Loucy (cell line): ENCODE data around the gene IGFBP2.

ENCODE experiments used
- H2AFZ ChIP-seq: fragments of 200-600 bp; sonication (generic); 2 replicates; pipeline ENCODE4 v1.6.0; 2016; ENCODE audit warnings: antibody characterized with exemption, mild to moderate bottlenecking, low read length, moderate library complexity
- H3F3A ChIP-seq: fragments of 200-600 bp; 2 replicates; pipeline ENCODE4 v1.6.0; 2016; ENCODE audit warnings: antibody characterized with exemption, low read depth, mild to moderate bottlenecking
- H3K27me3 ChIP-seq: fragments of 200-600 bp; sonication (generic); 2 replicates; pipeline ENCODE4 v1.6.1; 2014; ENCODE audit warnings: low read length, mild to moderate bottlenecking; ENCODE audit not compliant: insufficient read depth, poor library complexity, severe bottlenecking
- H3K36me3 ChIP-seq: fragments of 200-600 bp; sonication (generic); 2 replicates; pipeline ENCODE4 v1.6.1; 2016; ENCODE audit warnings: low read length; ENCODE audit not compliant: insufficient read depth
- H3K4me1 ChIP-seq: fragments of 200-600 bp; sonication (generic); 2 replicates; pipeline ENCODE4 v1.5.1; 2014; ENCODE audit warnings: low read length, mild to moderate bottlenecking; ENCODE audit not compliant: insufficient read depth, poor library complexity, severe bottlenecking
- H3K4me2 ChIP-seq: fragments of 200-600 bp; sonication (generic); 2 replicates; pipeline ENCODE4 v1.6.0; 2014; ENCODE audit warnings: antibody characterized with exemption, low read length, low read depth, mild to moderate bottlenecking; ENCODE audit not compliant: poor library complexity, severe bottlenecking
- H3K4me3 ChIP-seq: fragments of 200-600 bp; sonication (generic); 2 replicates; pipeline ENCODE4 v1.5.1; 2014; ENCODE audit warnings: low read length, mild to moderate bottlenecking, mixed read lengths; ENCODE audit not compliant: poor library complexity, severe bottlenecking
- H3K79me2 ChIP-seq: fragments of 200-600 bp; sonication (generic); 2 replicates; pipeline ENCODE4 v1.6.1; 2014; ENCODE audit warnings: low read length; ENCODE audit not compliant: insufficient read depth
- H3K9ac ChIP-seq: fragments of 200-600 bp; sonication (generic); 2 replicates; pipeline ENCODE4 v1.6.0; 2014; ENCODE audit warnings: mild to moderate bottlenecking, low read depth, low read length, moderate library complexity; ENCODE audit not compliant: poor library complexity, severe bottlenecking
- H3K9me2 ChIP-seq: fragments of 200-600 bp; sonication (generic); replicated peaks from 2 replicates; pipeline ENCODE4 v1.6.1; 2016; ENCODE audit warnings: low read depth, low read length, mixed read lengths
- H3K9me3 ChIP-seq: fragments of 200-600 bp; sonication (generic); 2 replicates; pipeline ENCODE4 v1.6.1; 2014; ENCODE audit warnings: mild to moderate bottlenecking, antibody characterized with exemption, low read length, low read depth; ENCODE audit not compliant: insufficient read depth
- H4K20me1 ChIP-seq: fragments of 200-600 bp; sonication (generic); 2 replicates; pipeline ENCODE4 v1.6.0; 2014; ENCODE audit warnings: antibody characterized with exemption, low read length, mild to moderate bottlenecking; ENCODE audit not compliant: insufficient read depth, poor library complexity, severe bottlenecking
- EZH2phosphoT487 ChIP-seq: fragments of 200-600 bp; IDR thresholded peaks from 2 replicates; pipeline ENCODE4 v1.6.1; 2018; ENCODE audit warnings: antibody characterized with exemption, mild to moderate bottlenecking, moderate library complexity, borderline replicate concordance
- TF ChIP-seq, protein P1 (sequence below): fragments of 200-600 bp; sonication (generic); conservative IDR thresholded peaks from 2 replicates; pipeline ENCODE4 v1.5.1; 2014; ENCODE audit warnings: mild to moderate bottlenecking, antibody characterized with exemption, low read length

Gene IGFBP2

DNA sequence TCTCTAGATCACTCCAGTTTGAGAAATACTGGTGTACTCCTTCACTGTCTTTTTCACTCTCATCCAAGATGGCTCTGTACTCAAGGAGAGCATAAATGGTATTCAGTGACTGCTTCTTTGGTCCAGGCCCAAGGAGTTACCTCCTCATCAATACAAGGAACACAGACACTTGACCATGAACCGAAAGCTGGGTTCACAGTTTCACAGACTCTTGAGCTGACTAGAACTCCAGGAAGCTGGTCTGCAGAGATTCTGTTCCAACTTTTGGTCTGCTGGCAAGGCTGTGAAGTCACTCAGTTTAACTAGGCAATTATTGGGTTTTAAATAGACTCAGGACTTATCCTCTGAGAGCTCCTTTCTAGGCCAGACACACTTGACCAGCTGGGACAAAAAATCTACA lies 69.5 kb downstream of the IGFBP2 start:
- H3K27me3 ChIP-seq, result no peaks in the 10 kb centered on the region
- no peaks in the 10 kb centered on the region for H3K36me3 ChIP-seq
- no peaks in the 10 kb centered on the region for H3K4me1 ChIP-seq
- no peaks in the 10 kb centered on the region for H3F3A ChIP-seq
- no peaks in the 10 kb centered on the region for H3K79me2 ChIP-seq
- no peak overlapping the region for H3K4me2 ChIP-seq
- H3K9me3 ChIP-seq, result no peaks in the 10 kb centered on the region
- H2AFZ ChIP-seq, result no peak overlapping the region
- no peaks in the 10 kb centered on the region for H4K20me1 ChIP-seq
- TF ChIP-seq EZH2phosphoT487, result no peak
- no peaks in the 10 kb centered on the region for H3K9me2 ChIP-seq
- no peak overlapping the region for H3K9ac ChIP-seq
- H3K4me3 ChIP-seq, result no peak overlapping the region

DNA sequence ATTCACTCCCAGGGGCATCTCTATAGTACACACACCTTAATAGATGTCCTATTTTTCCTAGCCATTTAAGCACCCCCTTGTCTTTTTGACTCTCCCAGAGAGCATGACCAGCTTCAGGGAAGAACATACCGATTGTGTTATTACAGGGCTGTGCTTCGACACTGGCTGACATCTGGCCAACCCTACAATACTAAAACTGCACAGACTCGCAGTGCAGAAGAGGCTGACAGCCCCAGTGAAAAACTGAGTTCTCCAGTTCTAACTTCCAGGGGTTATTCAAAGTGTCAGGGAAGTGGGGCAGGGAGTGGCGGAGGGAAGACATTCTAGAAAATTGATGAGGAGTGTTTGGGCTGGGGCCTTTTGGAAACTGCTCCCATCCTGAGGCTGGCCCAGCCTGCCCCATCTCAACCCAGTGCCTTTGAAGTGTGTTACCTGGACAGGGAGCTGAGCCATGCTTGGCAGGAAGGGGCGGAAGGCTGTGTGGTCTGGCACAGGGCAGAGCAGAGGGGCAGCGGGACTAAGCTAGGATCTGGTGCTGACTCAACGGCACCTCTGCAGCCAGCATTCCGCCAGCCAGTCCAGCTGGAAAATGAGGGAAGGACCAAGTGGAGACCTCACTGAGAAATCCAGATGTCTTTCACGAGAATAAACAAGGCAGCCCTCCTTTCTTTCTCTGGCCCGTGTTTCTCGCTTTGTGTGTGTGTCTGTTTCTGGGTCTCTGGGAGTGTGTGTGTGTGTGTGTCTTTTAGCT lies 77.5 kb downstream of the IGFBP2 start:
- H3K9me3 ChIP-seq, result no peaks in the 10 kb centered on the region
- no peak for TF ChIP-seq EZH2phosphoT487
- TF ChIP-seq, protein P1, sequence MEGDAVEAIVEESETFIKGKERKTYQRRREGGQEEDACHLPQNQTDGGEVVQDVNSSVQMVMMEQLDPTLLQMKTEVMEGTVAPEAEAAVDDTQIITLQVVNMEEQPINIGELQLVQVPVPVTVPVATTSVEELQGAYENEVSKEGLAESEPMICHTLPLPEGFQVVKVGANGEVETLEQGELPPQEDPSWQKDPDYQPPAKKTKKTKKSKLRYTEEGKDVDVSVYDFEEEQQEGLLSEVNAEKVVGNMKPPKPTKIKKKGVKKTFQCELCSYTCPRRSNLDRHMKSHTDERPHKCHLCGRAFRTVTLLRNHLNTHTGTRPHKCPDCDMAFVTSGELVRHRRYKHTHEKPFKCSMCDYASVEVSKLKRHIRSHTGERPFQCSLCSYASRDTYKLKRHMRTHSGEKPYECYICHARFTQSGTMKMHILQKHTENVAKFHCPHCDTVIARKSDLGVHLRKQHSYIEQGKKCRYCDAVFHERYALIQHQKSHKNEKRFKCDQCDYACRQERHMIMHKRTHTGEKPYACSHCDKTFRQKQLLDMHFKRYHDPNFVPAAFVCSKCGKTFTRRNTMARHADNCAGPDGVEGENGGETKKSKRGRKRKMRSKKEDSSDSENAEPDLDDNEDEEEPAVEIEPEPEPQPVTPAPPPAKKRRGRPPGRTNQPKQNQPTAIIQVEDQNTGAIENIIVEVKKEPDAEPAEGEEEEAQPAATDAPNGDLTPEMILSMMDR, result no peak

DNA sequence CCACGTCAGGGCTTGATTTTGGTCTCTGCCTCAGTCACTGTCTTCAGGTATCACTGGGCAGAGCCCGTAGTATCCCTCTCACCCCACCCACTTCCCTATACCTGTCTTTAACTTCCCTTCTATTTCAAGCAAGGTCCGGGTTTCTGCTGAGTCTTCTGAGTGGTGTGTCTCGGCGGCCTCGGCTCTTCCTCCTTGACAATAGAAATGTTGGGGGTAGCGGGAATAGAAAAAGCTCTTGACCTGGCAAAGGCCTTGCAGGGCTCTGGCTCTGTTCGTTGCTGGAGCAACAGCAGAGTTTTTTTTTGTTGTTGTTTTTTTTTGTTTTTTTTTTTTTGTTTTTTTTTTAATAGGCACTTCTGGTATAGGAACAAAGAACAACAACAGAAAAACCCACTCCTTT lies 78.1 kb downstream of the IGFBP2 start:
- no peak overlapping the region for H3K4me2 ChIP-seq
- H3K9me2 ChIP-seq, result no peaks in the 10 kb centered on the region
- no peak overlapping the region for H3K4me3 ChIP-seq
- no peak overlapping the region for H2AFZ ChIP-seq
- H3K36me3 ChIP-seq, result no peaks in the 10 kb centered on the region
- no peaks in the 10 kb centered on the region for H4K20me1 ChIP-seq
- H3K4me1 ChIP-seq, result no peaks in the 10 kb centered on the region
- H3K9ac ChIP-seq, result no peak overlapping the region
- no peaks in the 10 kb centered on the region for H3K9me3 ChIP-seq
- TF ChIP-seq, protein P1, result no peak
- TF ChIP-seq EZH2phosphoT487, result no peak
- H3F3A ChIP-seq, result no peaks in the 10 kb centered on the region
- no peaks in the 10 kb centered on the region for H3K27me3 ChIP-seq
- H3K79me2 ChIP-seq, result no peaks in the 10 kb centered on the region

More for the DNA sequence above, 77.5 kb downstream of the IGFBP2 start:
- H3K4me2 ChIP-seq, result no peak overlapping the region
- no peaks in the 10 kb centered on the region for H3K27me3 ChIP-seq
- no peak overlapping the region for H3K9ac ChIP-seq
- H4K20me1 ChIP-seq, result no peaks in the 10 kb centered on the region
- H3K36me3 ChIP-seq, result no peaks in the 10 kb centered on the region
- no peaks in the 10 kb centered on the region for H3K9me2 ChIP-seq
- no peak overlapping the region for H2AFZ ChIP-seq
- H3K4me1 ChIP-seq, result no peaks in the 10 kb centered on the region
- H3K4me3 ChIP-seq, result no peak overlapping the region
- H3K79me2 ChIP-seq, result no peaks in the 10 kb centered on the region
- no peaks in the 10 kb centered on the region for H3F3A ChIP-seq
